Esophagus muscularis mucosa (tissue), 4 donors: ENCODE measurements around the gene SLC38A8. TPM values are rescaled to one million over a fixed set of nuclear protein-coding genes. Genes with fewer than 3 reads are reported as not detected.

Experiments used
- DNase-seq: peaks from one replicate; pipeline ENCODE4 v3.0.0-alpha.2; 2017; ENCODE audit errors: extremely low spot score
- H3K27ac ChIP-seq, 4 donors: fragments of 200-600 bp; sonication (generic); replicated peaks in 1 of 4; 1 replicate in 3 of 4; 2 replicates in 1 of 4; pipeline ENCODE4 v1.5.1; 2016 to 2019; ENCODE audit warnings: mild to moderate bottlenecking in 1 of 4
- H3K27me3 ChIP-seq, 4 donors: fragments of 200-600 bp; sonication (generic); one replicate each; pipeline versions ENCODE4 v1.5.1 to v1.6.0; 2016 to 2019
- H3K36me3 ChIP-seq, 4 donors: fragments of 200-600 bp; sonication (generic); one replicate each; pipeline ENCODE4 v1.5.1; 2016 to 2019
- H3K4me1 ChIP-seq, 4 donors: fragments of 200-600 bp; sonication (generic); one replicate each; pipeline ENCODE4 v1.5.1; 2016 to 2019
- H3K4me3 ChIP-seq, 4 donors: fragments of 200-600 bp; sonication (generic); 1 replicate in 2 of 4; 2 replicates in 2 of 4; pipeline ENCODE4 v1.5.1; 2016 to 2019; ENCODE audit warnings: mild to moderate bottlenecking in 4 of 4, moderate library complexity in 1 of 4
- H3K9me3 ChIP-seq, 4 donors: fragments of 200-600 bp; sonication (generic); 1 replicate in 3 of 4; 2 replicates in 1 of 4; pipeline ENCODE4 v1.5.1; 2016 to 2019
- EP300 ChIP-seq: sonication (generic); formaldehyde crosslinking; IDR thresholded peaks from one replicate; pipeline ENCODE4 v1.6.1; 2017; ENCODE audit warnings: antibody characterized with exemption
- POLR2A ChIP-seq: fragments of 450-650 bp; IDR thresholded peaks from one replicate; pipeline ENCODE4 v1.6.1; 2017; ENCODE audit warnings: antibody characterized with exemption, moderate library complexity, mild to moderate bottlenecking, low read depth
- POLR2AphosphoS5 ChIP-seq, 2 donors: sonication (generic); formaldehyde crosslinking; IDR thresholded peaks; one replicate each; pipeline ENCODE4 v1.6.1; 2017; ENCODE audit warnings: antibody characterized with exemption in 2 of 2
- WGBS: methylation state at CpG from one replicate; pipeline ENCODE4 v1.1.5; 2018; 5-methylcytosine and 5-hydroxymethylcytosine counted together
- intact Hi-C: fragments of 100-400 bp; cut with DNase I; formaldehyde crosslinking; loops from one replicate; pipeline ENCODE4 v1.15.1; 2023
- total RNA-seq, 4 donors: library from RNA; depleted of rRNA; stranded (reverse); fragments of >200 nt; gene quantifications; one replicate each; pipeline versions ENCODE4 v1.1.0 to v1.2.1, GENCODE V29; 2016
- TF ChIP-seq, protein P1 (sequence below), 3 experiments: fragments of 200-600 bp in 2 of 3; fragments of 450-650 bp in 1 of 3; sonication (generic) in 2 of 3; IDR thresholded peaks; one replicate each; pipeline ENCODE4 v1.5.1; 2017 to 2019; ENCODE audit warnings: antibody characterized with exemption in 3 of 3, mild to moderate bottlenecking in 2 of 3, moderate library complexity in 1 of 3

The SLC38A8 gene
- total RNA-seq, 4 donors from 2014 or later, result not detected

DNA sequence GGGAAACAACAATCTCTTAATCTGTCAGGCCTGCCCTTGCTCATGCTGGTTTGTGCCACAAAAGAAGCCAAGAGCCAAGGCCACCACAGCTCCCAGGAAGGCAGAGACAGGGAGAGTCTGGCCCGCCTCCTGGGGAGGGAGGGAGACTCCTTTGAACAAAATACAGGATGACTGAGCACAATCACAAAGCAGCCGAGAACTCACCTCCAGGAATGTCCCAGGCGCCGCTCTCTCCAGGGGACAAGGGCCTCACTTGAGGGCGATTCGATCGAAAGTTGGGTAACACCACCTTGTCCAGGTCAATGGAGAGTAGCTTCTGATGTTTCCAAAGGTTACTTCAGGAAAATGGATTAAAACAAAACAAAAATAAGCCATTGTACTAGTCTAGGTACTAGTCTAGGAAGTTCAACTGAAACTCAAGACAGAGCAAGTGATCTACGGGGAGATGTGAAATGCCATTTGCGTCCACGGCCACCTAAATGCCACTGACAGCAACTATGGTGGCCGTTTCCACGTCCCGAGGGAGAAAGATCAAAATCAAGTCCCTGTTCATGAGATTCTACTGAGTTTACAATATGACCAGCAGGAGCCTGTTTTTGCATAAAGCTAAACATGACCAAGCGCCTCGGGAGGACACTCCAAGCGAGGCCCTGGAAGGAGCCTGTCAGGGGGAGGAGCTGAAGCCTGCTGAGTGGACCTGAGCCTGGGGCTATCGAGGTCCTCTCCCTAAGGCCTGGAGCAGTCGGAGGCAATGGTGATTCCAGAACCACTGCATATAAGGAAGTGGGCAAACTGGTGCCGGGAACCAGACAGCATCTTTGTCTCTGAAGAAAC is 13.4 kb upstream of the SLC38A8 start:
- WGBS, result 90% methylated on average over 19 of the region's 19 CpGs
- DNase-seq, result no peak
- peak overlapping the region in 2 of 4 donors; percentile 13 to 55 for H3K27ac ChIP-seq

DNA sequence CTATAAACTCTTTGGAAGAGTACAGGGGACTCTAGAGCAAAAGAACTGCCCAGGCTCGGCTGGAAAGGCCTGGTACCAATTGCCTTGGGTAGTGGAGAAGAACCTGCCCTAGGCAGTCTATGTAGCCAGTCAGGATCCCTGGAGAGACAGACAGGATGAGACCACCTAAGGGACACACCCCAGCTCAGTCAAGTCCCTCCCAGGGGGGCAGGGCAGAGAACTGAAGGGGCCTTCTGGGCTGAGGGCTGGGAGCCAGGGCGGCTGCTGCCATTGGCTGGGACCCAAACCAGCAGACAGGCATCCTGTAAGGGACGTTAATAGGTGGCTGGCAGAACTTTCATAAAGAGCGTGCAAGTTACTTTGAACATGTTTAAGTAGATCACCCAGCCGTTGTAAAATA is 12.8 kb upstream of the SLC38A8 start:
- WGBS, result 46% methylated on average over 5 of the region's 5 CpGs
- TF ChIP-seq, protein P1, sequence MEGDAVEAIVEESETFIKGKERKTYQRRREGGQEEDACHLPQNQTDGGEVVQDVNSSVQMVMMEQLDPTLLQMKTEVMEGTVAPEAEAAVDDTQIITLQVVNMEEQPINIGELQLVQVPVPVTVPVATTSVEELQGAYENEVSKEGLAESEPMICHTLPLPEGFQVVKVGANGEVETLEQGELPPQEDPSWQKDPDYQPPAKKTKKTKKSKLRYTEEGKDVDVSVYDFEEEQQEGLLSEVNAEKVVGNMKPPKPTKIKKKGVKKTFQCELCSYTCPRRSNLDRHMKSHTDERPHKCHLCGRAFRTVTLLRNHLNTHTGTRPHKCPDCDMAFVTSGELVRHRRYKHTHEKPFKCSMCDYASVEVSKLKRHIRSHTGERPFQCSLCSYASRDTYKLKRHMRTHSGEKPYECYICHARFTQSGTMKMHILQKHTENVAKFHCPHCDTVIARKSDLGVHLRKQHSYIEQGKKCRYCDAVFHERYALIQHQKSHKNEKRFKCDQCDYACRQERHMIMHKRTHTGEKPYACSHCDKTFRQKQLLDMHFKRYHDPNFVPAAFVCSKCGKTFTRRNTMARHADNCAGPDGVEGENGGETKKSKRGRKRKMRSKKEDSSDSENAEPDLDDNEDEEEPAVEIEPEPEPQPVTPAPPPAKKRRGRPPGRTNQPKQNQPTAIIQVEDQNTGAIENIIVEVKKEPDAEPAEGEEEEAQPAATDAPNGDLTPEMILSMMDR (IDR thresholded peaks at IDR 0.05), result no peak
- no peak for TF ChIP-seq POLR2AphosphoS5 (IDR thresholded peaks at IDR 0.05)
- TF ChIP-seq EP300, result no peak
- TF ChIP-seq POLR2A, result no peak
- peak overlapping the region in 2 of 4 donors; percentile 13 to 55 for H3K27ac ChIP-seq
- no peak for DNase-seq
- H3K36me3 ChIP-seq, result peaks cover 60 to 97% (median 91%) of the 10 kb centered on the region in 4 donors
- H3K9me3 ChIP-seq, result no peaks in the 10 kb centered on the region
- no peak overlapping the region for H3K4me3 ChIP-seq
- peaks cover 10 to 22% (median 16%) of the 10 kb centered on the region in 4 donors for H3K4me1 ChIP-seq
- intact Hi-C loops, result no loop called here
- H3K27me3 ChIP-seq, result no peaks in the 10 kb centered on the region

More for the DNA sequence above, 13.4 kb upstream of the SLC38A8 start:
- Histone ChIP-seq H3K4me1 (peaks cover 10 to 22% (median 16%) of the 10 kb centered on the region in 4 donors), H3K9me3 (no peaks in the 10 kb centered on the region), H3K27me3 (no peaks in the 10 kb centered on the region), H3K36me3 (peaks cover 66 to 100% (median 96%) of the 10 kb centered on the region in 4 donors), H3K4me3 (no peak overlapping the region)
- intact Hi-C loops, result no loop called here
- TF ChIP-seq POLR2A, result no peak
- no peak for TF ChIP-seq EP300
- TF ChIP-seq, protein P1 (IDR thresholded peaks at IDR 0.05), result no peak
- TF ChIP-seq POLR2AphosphoS5 (IDR thresholded peaks at IDR 0.05), result no peak

DNA sequence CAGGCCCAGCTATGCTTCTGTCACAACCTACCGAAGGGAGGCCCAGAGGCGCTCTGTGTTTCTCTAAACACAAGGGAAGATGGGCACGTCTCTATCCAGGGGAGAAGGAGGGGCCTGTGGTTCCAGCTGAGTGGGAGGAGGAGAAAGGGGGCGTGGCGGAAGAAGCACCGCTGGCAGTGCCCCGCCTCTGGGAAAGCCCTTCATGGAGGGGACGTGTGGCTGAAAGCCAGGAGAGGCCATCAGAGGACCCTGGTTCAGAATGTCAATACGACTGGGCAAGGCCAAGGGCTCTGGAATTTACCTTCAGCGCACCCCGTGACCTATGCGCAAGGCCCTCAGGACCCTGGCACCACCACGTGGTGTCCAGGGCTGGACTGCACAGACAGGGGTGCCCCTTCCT is 12.3 kb upstream of the SLC38A8 start:
- peaks cover 55 to 97% (median 91%) of the 10 kb centered on the region in 4 donors for H3K36me3 ChIP-seq
- no peaks in the 10 kb centered on the region for H3K27me3 ChIP-seq
- H3K27ac ChIP-seq, result peak overlapping the region in 1 of 4 donors; percentile 55
- no peak for DNase-seq
- H3K4me1 ChIP-seq, result peaks cover 10 to 22% (median 16%) of the 10 kb centered on the region in 4 donors
- 86% methylated on average over 13 of the region's 13 CpGs for WGBS
- intact Hi-C loops, result no loop called here
- TF ChIP-seq POLR2A (no peak), EP300 (no peak), POLR2AphosphoS5 (IDR thresholded peaks at IDR 0.05) (no peak)
- TF ChIP-seq, protein P1 (IDR thresholded peaks at IDR 0.05), result no peak
- H3K9me3 ChIP-seq, result no peaks in the 10 kb centered on the region
- H3K4me3 ChIP-seq, result no peak overlapping the region

DNA sequence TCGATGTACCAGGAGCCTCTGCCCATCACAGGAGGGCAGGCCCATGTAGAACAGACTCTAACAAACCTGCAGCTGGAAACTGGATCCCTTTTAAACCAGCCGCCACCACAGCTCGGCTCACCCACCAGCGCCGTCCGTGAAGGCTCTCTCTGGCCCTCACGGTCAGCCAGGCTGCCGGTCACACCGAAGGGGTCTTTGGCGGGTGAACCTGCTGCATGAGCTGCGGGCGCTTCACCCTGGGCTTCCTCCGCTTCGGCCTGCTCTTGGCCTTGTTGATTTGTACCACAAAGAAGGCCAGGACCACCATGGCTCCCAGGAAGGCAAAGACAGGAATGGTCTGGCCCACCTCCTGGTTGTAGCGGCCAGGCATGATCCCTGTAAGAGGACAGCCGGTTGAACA is 11.7 kb upstream of the SLC38A8 start:
- DNase-seq, result no peak
- Histone ChIP-seq H3K4me1 (peaks cover 10 to 22% (median 16%) of the 10 kb centered on the region in 4 donors), H3K36me3 (peaks cover 49 to 97% (median 91%) of the 10 kb centered on the region in 4 donors), H3K27me3 (no peaks in the 10 kb centered on the region), H3K9me3 (no peaks in the 10 kb centered on the region), H3K27ac (no peak overlapping the region), H3K4me3 (no peak overlapping the region)
- no peak for TF ChIP-seq POLR2A
- TF ChIP-seq, protein P1 (IDR thresholded peaks at IDR 0.05), result no peak
- TF ChIP-seq POLR2AphosphoS5 (IDR thresholded peaks at IDR 0.05), result no peak
- 95% methylated on average over 3 of the region's 16 CpGs for WGBS
- intact Hi-C loops, result no loop called here
